ENCODE results near the gene NOBOX. TPM values are rescaled to one million over a fixed set of nuclear protein-coding genes. Genes with fewer than 3 reads are reported as not detected.

NOBOX gene
- total and polyA plus RNA-seq, 10 of the 15 experiments (the other 5 are each of a cell fraction or from before 2014, with no cell fraction given), result not detected

- TF ChIP-seq USF2 (IDR thresholded peaks at IDR 0.05; ENCODE audit: borderline replicate concordance, low read depth, low read length), result no peak
- no peak for TF ChIP-seq TARDBP (IDR thresholded peaks at IDR 0.05; ENCODE audit: borderline replicate concordance)
- no peak for TF ChIP-seq BHLHE40 (IDR thresholded peaks at IDR 0.05; ENCODE audit: borderline replicate concordance in 1 of 2, low read depth in 2 of 2, low read length in 1 of 2)
- TF ChIP-seq LARP7 (IDR thresholded peaks at IDR 0.05), result no peak
- no peak for TF ChIP-seq HSF1 (IDR thresholded peaks at IDR 0.05; ENCODE audit: low read depth, low read length)
- no peak for TF ChIP-seq RELB (IDR thresholded peaks at IDR 0.05; ENCODE audit: low read depth)
- no peak for TF ChIP-seq ZNF24 (IDR thresholded peaks at IDR 0.05)
- TF ChIP-seq CBFB (IDR thresholded peaks at IDR 0.05; ENCODE audit: low read depth), result no peak
- no peak for TF ChIP-seq SMC3 (IDR thresholded peaks at IDR 0.05; ENCODE audit: borderline replicate concordance, low read length)
Observed at GRCh38 chr7:144416341-144416740, 12.8 kb upstream of the NOBOX start (continued).

DNA sequence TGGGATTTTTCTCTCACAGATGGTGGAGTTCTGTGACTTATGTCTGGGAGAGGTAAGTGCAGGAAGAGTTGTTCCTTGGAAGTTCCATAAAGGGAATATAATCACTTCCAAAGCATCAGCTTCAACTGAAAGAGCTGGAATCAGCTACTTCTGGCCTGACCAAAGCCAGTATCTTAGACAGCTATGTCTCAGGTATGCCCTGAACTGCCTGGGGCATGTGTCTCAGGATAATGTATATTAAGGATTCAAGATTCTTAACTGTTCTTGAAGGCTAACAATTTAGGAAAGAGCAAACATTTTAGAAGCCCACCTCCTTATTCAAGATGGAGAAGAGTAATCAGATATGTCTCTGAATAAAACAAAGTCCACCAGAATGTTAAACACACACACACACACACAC, 12.4 kb upstream of the NOBOX start:
- RAD21 ChIA-PET (ENCODE audit: unreplicated experiment), result no interaction called here
- Histone ChIP-seq H4K20me1 (ENCODE audit: control insufficient read depth, insufficient read depth) (no peaks in the 10 kb centered on the region), H3K36me3 (ENCODE audit: control insufficient read depth in 2 of 2, insufficient read depth in 2 of 2, low read length in 1 of 2) (no peaks in the 10 kb centered on the region), H3K4me1 (ENCODE audit: control insufficient read depth, insufficient read depth, low read length) (no peaks in the 10 kb centered on the region), H3K79me2 (ENCODE audit: control insufficient read depth, insufficient read depth, low read length) (no peaks in the 10 kb centered on the region), H3K9ac (ENCODE audit: control insufficient read depth, insufficient read depth, low read length) (no peak overlapping the region), H3K9me3 (replicated peaks; ENCODE audit: control insufficient read depth, insufficient read depth, low read length) (no peaks in the 10 kb centered on the region), H3K27me3 (replicated peaks in 1 of 2; ENCODE audit: control insufficient read depth in 2 of 2, insufficient read depth in 2 of 2, low read length in 1 of 2) (no peaks in the 10 kb centered on the region), H3K4me3 (no peak overlapping the region), H3K27ac (ENCODE audit: control insufficient read depth, insufficient read depth) (no peak overlapping the region), H3K4me2 (ENCODE audit: control insufficient read depth, insufficient read depth) (no peak overlapping the region), H2AFZ (ENCODE audit: control insufficient read depth, low read depth, low read length) (no peak overlapping the region)
- in situ Hi-C loops (cut with MboI), result no loop called here
- SMC1A ChIA-PET (ENCODE audit: uncharacterized antibody, unreplicated experiment), result no interaction called here
- FAIRE-seq, result no peak
- ATAC-seq, result no peak
- DNase-seq (ENCODE audit: low read depth, low spot score), result no peak
- CTCF ChIA-PET, result no interaction called here
- intact Hi-C loops (cut with micrococcal nuclease; ENCODE audit: unreplicated experiment), result no loop called here
- no TSS peak for BruUV-seq (replicated peaks)
- POLR2A ChIA-PET, result no interaction called here
- TF ChIP-seq PML (IDR thresholded peaks at IDR 0.05; ENCODE audit: low read length) (no peak), ZNF217 (IDR thresholded peaks at IDR 0.05) (no peak), ZBTB33 (IDR thresholded peaks at IDR 0.05) (no peak), FOXK2 (IDR thresholded peaks at IDR 0.05) (no peak), RUNX3 (IDR thresholded peaks at IDR 0.05; ENCODE audit: low read length) (no peak), SMARCA5 (IDR thresholded peaks at IDR 0.05) (no peak), BMI1 (IDR thresholded peaks at IDR 0.05; ENCODE audit: borderline replicate concordance) (no peak), SREBF1 (IDR thresholded peaks at IDR 0.05; ENCODE audit: low read length) (no peak)
- TF ChIP-seq, protein P1, sequence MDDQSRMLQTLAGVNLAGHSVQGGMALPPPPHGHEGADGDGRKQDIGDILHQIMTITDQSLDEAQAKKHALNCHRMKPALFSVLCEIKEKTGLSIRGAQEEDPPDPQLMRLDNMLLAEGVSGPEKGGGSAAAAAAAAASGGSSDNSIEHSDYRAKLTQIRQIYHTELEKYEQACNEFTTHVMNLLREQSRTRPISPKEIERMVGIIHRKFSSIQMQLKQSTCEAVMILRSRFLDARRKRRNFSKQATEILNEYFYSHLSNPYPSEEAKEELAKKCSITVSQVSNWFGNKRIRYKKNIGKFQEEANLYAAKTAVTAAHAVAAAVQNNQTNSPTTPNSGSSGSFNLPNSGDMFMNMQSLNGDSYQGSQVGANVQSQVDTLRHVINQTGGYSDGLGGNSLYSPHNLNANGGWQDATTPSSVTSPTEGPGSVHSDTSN (IDR thresholded peaks at IDR 0.05; ENCODE audit: insufficient replicate concordance, low read depth, low read length), result no peak
- TF ChIP-seq, protein P2, sequence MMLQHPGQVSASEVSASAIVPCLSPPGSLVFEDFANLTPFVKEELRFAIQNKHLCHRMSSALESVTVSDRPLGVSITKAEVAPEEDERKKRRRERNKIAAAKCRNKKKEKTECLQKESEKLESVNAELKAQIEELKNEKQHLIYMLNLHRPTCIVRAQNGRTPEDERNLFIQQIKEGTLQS (IDR thresholded peaks at IDR 0.05; ENCODE audit: borderline replicate concordance, extremely low read depth, low read depth, low read length), result no peak

Measured in GM12878 (cell line).